HepG2 (cell line): ENCODE measurements around the gene SRCIN1. TPM values are rescaled to one million over a fixed set of nuclear protein-coding genes. Genes with fewer than 3 reads are reported as not detected.

Experiments used
- BRD4 ChIP-seq: sonication (generic); formaldehyde crosslinking; IDR thresholded peaks from 2 replicates; pipeline ENCODE4 v1.4.0; 2020; ENCODE audit warnings: missing genetic modification reagents
- CENPBD1 ChIP-seq: sonication (generic); formaldehyde crosslinking; IDR thresholded peaks from 2 replicates; pipeline ENCODE4 v1.8.0; 2022; ENCODE audit warnings: missing genetic modification reagents, low read depth, mild to moderate bottlenecking, borderline replicate concordance
- CHD4 ChIP-seq: fragments of 200-600 bp; sonication (generic); IDR thresholded peaks from 2 replicates; pipeline ENCODE4 v1.7.0; 2017; ENCODE audit warnings: mild to moderate bottlenecking, low read length, borderline replicate concordance
- E2F1 ChIP-seq: sonication (generic); formaldehyde crosslinking; IDR thresholded peaks from 2 replicates; pipeline ENCODE4 v1.5.0; 2020; ENCODE audit warnings: missing genetic modification reagents
- HMGA1 ChIP-seq: sonication (generic); formaldehyde crosslinking; conservative IDR thresholded peaks from 2 replicates; pipeline ENCODE4 v1.4.0; 2020; ENCODE audit warnings: missing genetic modification reagents
- HNRNPLL ChIP-seq: fragments of 200-400 bp; formaldehyde crosslinking; IDR thresholded peaks from 2 replicates; pipeline ENCODE4 v1.6.1; 2017; ENCODE audit warnings: mild to moderate bottlenecking, low read depth, low read length; ENCODE audit not compliant: poor library complexity, severe bottlenecking
- LRRFIP1 ChIP-seq: sonication (generic); formaldehyde crosslinking; conservative IDR thresholded peaks from 2 replicates; pipeline ENCODE4 v1.4.0; 2020; ENCODE audit warnings: missing genetic modification reagents
- MEF2D ChIP-seq: sonication (generic); formaldehyde crosslinking; IDR thresholded peaks from 2 replicates; pipeline ENCODE4 v1.5.1; 2020; ENCODE audit warnings: mild to moderate bottlenecking, missing genetic modification reagents
- MYC ChIP-seq: sonication (generic); formaldehyde crosslinking; IDR thresholded peaks from 2 replicates; pipeline ENCODE4 v1.9.0; 2021; ENCODE audit warnings: missing genetic modification reagents, borderline replicate concordance
- SIN3A ChIP-seq: IDR thresholded peaks from 2 replicates; pipeline ENCODE4 v1.6.1; 2011; ENCODE audit warnings: low read depth, mild to moderate bottlenecking, control low read depth, low read length, borderline replicate concordance
- SRSF1 ChIP-seq: fragments of 200-400 bp; formaldehyde crosslinking; optimal IDR thresholded peaks from 2 replicates; pipeline ENCODE3; 2017; ENCODE audit warnings: mild to moderate bottlenecking, low read depth, low read length, moderate library complexity
- SRY ChIP-seq: sonication (generic); formaldehyde crosslinking; IDR thresholded peaks from 2 replicates; pipeline ENCODE4 v1.8.0; 2022; ENCODE audit warnings: mild to moderate bottlenecking, missing genetic modification reagents
- TSC22D2 ChIP-seq: sonication (generic); formaldehyde crosslinking; IDR thresholded peaks from 2 replicates; pipeline ENCODE4 v1.5.1; 2020; ENCODE audit warnings: missing genetic modification reagents, mild to moderate bottlenecking, borderline replicate concordance
- ZBTB14 ChIP-seq: sonication (generic); formaldehyde crosslinking; IDR thresholded peaks from 2 replicates; pipeline ENCODE4 v1.4.0; 2020; ENCODE audit warnings: missing genetic modification reagents
- ZBTB7B ChIP-seq: sonication (generic); formaldehyde crosslinking; IDR thresholded peaks from 2 replicates; pipeline ENCODE4 v1.4.0; 2020; ENCODE audit warnings: missing genetic modification reagents
- ZNF329 ChIP-seq: sonication (generic); formaldehyde crosslinking; IDR thresholded peaks from 2 replicates; pipeline ENCODE4 v1.9.0; 2021; ENCODE audit warnings: low read depth, mild to moderate bottlenecking, missing genetic modification reagents
- ZNF484 ChIP-seq: sonication (generic); formaldehyde crosslinking; IDR thresholded peaks from 2 replicates; pipeline ENCODE4 v1.5.1; 2020; ENCODE audit warnings: mild to moderate bottlenecking, low read depth, missing genetic modification reagents, borderline replicate concordance
- ZNF563 ChIP-seq: sonication (generic); formaldehyde crosslinking; IDR thresholded peaks from 2 replicates; pipeline ENCODE4 v1.8.0; 2022; ENCODE audit warnings: mild to moderate bottlenecking, moderate library complexity, missing genetic modification reagents
- ZNF777 ChIP-seq: sonication (generic); formaldehyde crosslinking; IDR thresholded peaks from 2 replicates; pipeline ENCODE4 v1.4.0; 2020; ENCODE audit warnings: missing genetic modification reagents
- polyA plus RNA-seq, 8 experiments: library from polyadenylated mRNA; depleted of rRNA in 3 of 8; stranded (reverse) in 7 of 8; unstranded in 1 of 8; fragments of >200 nt; fragmentation: Illumina TruSeq in 4 of 8; extraction: Trizol in 4 of 8; gene quantifications; 2 replicates each; pipeline versions ENCODE4 v1.2.1 to v1.2.3, GENCODE V29; 2011 to 2016; ENCODE audit warnings: low read depth in 4 of 8, missing spikeins in 1 of 8, mixed read lengths in 1 of 8; ENCODE audit not compliant: insufficient read depth in 1 of 8
- total RNA-seq, 5 experiments: library from RNA; depleted of rRNA; stranded (reverse); fragments of >200 nt; fragmentation: Illumina TruSeq; extraction: Trizol; gene quantifications; 2 replicates each; pipeline ENCODE4 v1.2.3, GENCODE V29; 2016; ENCODE audit warnings: low read depth in 1 of 5
- TF ChIP-seq, protein P1 (sequence below): IDR thresholded peaks from 2 replicates; pipeline ENCODE4 v1.6.1; 2012; ENCODE audit warnings: inconsistent platforms
- TF ChIP-seq, protein P2 (sequence below): fragments of 450-650 bp; IDR thresholded peaks from 2 replicates; pipeline ENCODE4 v1.6.1; 2017; ENCODE audit warnings: mild to moderate bottlenecking

The SRCIN1 gene
- total and polyA plus RNA-seq, 2 of the 13 experiments (the other 11 are each of a cell fraction or from before 2014, with no cell fraction given), result 1.2 to 9.6 TPM

GRCh38 chr17:38509772-38510420 is 95.9 kb downstream of the SRCIN1 start (continued):
- TF ChIP-seq SIN3A (no peak), ZBTB14 (peak; percentile 43; the same call in 1 of the 2 replicates), HNRNPLL (peak; percentile 35), MEF2D (CRISPR knock-in tag) (no peak), E2F1 (CRISPR knock-in tag) (no peak), MYC (CRISPR knock-in tag) (0 out of 2 replicates have a peak, but pooled peaks have one; percentile 22), SRSF1 (peak; percentile 36), LRRFIP1 (CRISPR knock-in tag) (no peak), ZNF329 (CRISPR knock-in tag) (no peak), ZBTB7B (no peak), CHD4 (0 out of 2 replicates have a peak, but pooled peaks have one; percentile 12), ZNF484 (CRISPR knock-in tag) (no peak), HMGA1 (CRISPR knock-in tag) (no peak), ZNF563 (no peak; the same call in 1 of the 2 replicates), ZNF777 (CRISPR knock-in tag) (peak; percentile 99), TSC22D2 (CRISPR knock-in tag) (no peak), BRD4 (CRISPR knock-in tag) (no peak), SRY (CRISPR knock-in tag) (peak; percentile 24; the same call in 1 of the 2 replicates), CENPBD1 (CRISPR knock-in tag) (no peak; the same call in 1 of the 2 replicates)
- TF ChIP-seq, protein P1, sequence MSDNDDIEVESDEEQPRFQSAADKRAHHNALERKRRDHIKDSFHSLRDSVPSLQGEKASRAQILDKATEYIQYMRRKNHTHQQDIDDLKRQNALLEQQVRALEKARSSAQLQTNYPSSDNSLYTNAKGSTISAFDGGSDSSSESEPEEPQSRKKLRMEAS, result peak; percentile 75
- TF ChIP-seq, protein P2, sequence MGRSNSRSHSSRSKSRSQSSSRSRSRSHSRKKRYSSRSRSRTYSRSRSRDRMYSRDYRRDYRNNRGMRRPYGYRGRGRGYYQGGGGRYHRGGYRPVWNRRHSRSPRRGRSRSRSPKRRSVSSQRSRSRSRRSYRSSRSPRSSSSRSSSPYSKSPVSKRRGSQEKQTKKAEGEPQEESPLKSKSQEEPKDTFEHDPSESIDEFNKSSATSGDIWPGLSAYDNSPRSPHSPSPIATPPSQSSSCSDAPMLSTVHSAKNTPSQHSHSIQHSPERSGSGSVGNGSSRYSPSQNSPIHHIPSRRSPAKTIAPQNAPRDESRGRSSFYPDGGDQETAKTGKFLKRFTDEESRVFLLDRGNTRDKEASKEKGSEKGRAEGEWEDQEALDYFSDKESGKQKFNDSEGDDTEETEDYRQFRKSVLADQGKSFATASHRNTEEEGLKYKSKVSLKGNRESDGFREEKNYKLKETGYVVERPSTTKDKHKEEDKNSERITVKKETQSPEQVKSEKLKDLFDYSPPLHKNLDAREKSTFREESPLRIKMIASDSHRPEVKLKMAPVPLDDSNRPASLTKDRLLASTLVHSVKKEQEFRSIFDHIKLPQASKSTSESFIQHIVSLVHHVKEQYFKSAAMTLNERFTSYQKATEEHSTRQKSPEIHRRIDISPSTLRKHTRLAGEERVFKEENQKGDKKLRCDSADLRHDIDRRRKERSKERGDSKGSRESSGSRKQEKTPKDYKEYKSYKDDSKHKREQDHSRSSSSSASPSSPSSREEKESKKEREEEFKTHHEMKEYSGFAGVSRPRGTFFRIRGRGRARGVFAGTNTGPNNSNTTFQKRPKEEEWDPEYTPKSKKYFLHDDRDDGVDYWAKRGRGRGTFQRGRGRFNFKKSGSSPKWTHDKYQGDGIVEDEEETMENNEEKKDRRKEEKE, result no peak
